RWPE1 (cell line): ENCODE measurements around the gene SLC22A12.
"Not testable (repeated sequence)": the region's sequence is repeated elsewhere in the genome, so short reads cannot be mapped to it uniquely, and the experiment has no call there.

ENCODE experiments used
- CTCF ChIA-PET: fragments of 350-600 bp; sonication (Branson Sonifier 250); formaldehyde crosslinking; extraction: SDS; loops from one replicate; lab custom pipeline; 2021; lab: Yijun Ruan, JAX
- POLR2A ChIA-PET: fragments of 400-600 bp; formaldehyde crosslinking; extraction: SDS; loops from one replicate; lab custom pipeline; 2020; ENCODE audit warnings: antibody characterized with exemption; ENCODE audit not compliant: low non-redundant PET; lab: Yijun Ruan, JAX
- DNase-seq: peaks from one replicate; pipeline ENCODE4 v3.0.0; 2012; ENCODE audit warnings: low spot score
- H3K27ac ChIP-seq: fragments of 450-650 bp; 2 replicates; pipeline ENCODE4 v1.5.1; 2017
- TF ChIP-seq, protein P1 (sequence below): fragments of 450-650 bp; conservative IDR thresholded peaks from 2 replicates; pipeline ENCODE4 v1.5.1; 2017; ENCODE audit warnings: low read depth, mild to moderate bottlenecking

Gene SLC22A12

DNA sequence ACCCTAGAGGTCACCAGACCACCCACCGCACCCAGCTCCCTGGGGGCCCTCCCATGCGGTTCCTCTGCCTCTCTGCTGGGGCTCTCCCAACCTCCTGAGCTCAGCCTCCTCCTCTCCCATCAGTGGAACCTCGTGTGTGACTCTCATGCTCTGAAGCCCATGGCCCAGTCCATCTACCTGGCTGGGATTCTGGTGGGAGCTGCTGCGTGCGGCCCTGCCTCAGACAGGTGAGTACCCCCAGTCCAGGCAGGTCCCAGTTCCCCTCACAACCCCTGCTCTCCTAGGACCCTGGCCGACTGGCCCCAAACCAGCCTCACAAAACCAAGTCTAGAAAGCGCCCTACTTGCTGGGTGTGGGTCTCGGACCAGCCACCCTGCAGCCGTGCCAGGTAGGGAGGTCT is 1.6 kb downstream of the SLC22A12 start:
- TF ChIP-seq, protein P1, sequence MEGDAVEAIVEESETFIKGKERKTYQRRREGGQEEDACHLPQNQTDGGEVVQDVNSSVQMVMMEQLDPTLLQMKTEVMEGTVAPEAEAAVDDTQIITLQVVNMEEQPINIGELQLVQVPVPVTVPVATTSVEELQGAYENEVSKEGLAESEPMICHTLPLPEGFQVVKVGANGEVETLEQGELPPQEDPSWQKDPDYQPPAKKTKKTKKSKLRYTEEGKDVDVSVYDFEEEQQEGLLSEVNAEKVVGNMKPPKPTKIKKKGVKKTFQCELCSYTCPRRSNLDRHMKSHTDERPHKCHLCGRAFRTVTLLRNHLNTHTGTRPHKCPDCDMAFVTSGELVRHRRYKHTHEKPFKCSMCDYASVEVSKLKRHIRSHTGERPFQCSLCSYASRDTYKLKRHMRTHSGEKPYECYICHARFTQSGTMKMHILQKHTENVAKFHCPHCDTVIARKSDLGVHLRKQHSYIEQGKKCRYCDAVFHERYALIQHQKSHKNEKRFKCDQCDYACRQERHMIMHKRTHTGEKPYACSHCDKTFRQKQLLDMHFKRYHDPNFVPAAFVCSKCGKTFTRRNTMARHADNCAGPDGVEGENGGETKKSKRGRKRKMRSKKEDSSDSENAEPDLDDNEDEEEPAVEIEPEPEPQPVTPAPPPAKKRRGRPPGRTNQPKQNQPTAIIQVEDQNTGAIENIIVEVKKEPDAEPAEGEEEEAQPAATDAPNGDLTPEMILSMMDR: no peak
- ChIA-PET CTCF (interaction anchor here (0.6 kb wide), 2 partner anchors 143 to 1174 kb away, joined by 3 read pairs; no protein-coding TSS in a partner anchor), POLR2A (no interaction called here)
- no peak for DNase-seq
- H3K27ac ChIP-seq: no peak overlapping the region

DNA sequence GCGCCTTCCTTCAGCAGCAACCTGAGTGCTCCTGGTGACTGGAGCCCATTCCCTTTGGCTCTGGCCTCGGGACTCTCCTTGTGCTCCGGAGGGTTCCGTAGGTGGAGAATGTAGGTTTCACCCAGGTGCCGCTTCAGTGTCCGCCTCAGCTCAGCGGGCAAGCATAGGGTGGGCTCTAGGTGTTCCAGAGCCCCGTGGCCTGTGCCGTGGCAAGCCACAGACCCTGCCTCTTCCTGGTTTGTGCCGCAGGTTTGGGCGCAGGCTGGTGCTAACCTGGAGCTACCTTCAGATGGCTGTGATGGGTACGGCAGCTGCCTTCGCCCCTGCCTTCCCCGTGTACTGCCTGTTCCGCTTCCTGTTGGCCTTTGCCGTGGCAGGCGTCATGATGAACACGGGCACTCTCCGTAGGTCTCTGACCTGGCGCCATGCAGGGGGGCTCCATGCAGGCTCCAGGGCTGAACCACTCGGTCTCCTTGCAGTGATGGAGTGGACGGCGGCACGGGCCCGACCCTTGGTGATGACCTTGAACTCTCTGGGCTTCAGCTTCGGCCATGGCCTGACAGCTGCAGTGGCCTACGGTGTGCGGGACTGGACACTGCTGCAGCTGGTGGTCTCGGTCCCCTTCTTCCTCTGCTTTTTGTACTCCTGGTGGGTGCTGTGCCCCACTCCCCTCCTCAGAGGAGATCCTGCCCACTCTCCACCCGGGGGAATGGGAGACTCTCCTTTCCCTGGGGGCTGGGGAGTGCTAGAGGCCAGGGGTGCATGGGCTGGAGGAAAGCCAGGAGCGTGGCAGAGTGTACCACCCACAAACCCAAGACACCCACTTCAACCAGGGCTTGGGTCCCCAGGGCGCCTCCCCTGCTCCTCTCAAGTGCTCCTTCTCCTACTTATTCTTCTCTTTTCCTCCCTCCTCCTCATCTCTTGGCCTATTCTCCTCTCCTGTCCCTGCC is 2.4 kb downstream of the SLC22A12 start:
- no peak overlapping the region for H3K27ac ChIP-seq
- TF ChIP-seq, protein P1: no peak
- no peak for DNase-seq
- ChIA-PET POLR2A (no interaction called here), CTCF (interaction anchor here (0.5 to 0.6 kb wide), 2 partner anchors 144 to 1174 kb away, joined by 3 to 4 read pairs; no protein-coding TSS in a partner anchor)

DNA sequence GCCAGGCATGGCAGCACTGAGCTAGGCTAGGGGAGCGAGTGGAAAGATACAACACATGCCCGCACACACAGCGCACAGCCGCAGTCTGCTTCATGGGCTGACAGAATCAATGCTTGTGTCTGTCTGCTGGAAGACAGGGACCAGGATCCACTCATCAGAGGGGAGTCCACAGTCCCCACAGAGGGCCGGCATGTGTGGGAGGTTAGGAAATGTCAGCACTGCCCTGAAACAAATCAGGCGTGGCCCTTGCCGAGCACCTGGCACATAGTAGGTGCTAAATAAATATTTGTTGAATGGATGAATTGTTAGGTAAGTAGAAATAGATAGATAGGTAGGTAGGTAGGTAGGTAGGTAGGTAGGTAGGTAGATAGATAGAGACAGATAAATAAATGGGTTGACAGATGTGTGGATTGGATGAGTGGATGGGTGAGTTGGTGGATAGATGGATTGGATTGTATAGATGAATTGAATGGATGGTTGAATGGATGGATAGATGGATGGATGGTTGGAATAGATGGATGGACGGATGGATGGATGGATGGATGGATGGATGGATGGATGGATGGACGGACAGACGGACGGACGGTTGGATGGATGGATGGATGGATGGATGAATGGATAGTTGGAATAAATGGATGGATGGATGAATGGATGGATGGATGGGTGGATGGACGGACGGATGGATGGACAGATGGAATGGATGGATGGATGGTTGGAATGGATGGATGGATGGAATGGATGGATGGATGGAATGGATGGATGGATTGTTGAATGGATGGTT is 3.3 kb downstream of the SLC22A12 start:
- CTCF ChIA-PET: no interaction called here

DNA sequence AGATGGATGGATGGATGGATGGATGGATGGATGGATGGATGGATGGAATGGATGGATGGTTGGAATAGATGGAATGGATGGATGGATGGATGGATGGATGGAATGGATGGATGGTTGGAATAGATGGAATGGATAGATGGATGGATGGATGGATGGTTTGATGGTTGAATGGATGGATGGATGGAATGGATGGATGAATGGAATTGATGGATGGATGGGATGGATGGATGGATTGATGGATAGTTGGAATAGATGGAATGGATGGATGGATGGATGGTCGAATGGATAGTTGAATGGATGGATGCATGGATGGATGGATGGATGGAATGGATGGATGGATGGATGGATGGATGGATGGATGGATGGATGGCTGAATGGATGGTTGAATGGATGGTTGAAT is 4.9 kb downstream of the SLC22A12 start:
- POLR2A ChIA-PET: not testable (repeated sequence)

More for the DNA sequence above, 3.3 kb downstream of the SLC22A12 start:
- no peak for DNase-seq
- no peak overlapping the region for H3K27ac ChIP-seq
- POLR2A ChIA-PET: no interaction called here
- TF ChIP-seq, protein P1: no peak

DNA sequence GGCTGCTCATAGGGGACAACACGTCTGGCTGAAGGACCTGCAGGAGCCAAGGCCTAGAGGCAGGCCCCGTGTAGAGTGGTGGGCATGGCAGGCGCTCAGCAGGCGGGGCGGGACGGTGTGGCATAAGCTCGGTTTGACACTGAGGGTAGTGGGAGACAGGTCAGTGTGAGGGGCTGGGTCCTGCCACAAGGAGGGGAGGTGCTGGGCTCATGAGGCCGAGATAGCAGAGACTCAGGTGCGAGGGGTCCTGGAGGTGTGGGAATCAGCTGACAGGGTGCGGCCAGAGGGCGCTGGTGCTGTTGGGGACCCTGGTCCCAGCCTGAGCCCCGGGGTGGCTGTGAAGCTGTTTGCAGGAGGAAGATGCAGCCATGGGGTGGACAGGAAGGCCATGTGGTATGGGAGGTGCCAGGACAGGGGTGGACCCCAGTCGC is 6.7 kb downstream of the SLC22A12 start:
- TF ChIP-seq, protein P1: no peak
- POLR2A ChIA-PET: no interaction called here
- CTCF ChIA-PET: interaction anchor here (0.6 kb wide), 1 partner anchor 558 kb away, joined by 3 read pairs; no protein-coding TSS in a partner anchor
- no peak for DNase-seq
- no peak overlapping the region for H3K27ac ChIP-seq

More for the DNA sequence above, 4.9 kb downstream of the SLC22A12 start:
- DNase-seq, CTCF ChIA-PET, H3K27ac ChIP-seq: not testable (repeated sequence)

DNA sequence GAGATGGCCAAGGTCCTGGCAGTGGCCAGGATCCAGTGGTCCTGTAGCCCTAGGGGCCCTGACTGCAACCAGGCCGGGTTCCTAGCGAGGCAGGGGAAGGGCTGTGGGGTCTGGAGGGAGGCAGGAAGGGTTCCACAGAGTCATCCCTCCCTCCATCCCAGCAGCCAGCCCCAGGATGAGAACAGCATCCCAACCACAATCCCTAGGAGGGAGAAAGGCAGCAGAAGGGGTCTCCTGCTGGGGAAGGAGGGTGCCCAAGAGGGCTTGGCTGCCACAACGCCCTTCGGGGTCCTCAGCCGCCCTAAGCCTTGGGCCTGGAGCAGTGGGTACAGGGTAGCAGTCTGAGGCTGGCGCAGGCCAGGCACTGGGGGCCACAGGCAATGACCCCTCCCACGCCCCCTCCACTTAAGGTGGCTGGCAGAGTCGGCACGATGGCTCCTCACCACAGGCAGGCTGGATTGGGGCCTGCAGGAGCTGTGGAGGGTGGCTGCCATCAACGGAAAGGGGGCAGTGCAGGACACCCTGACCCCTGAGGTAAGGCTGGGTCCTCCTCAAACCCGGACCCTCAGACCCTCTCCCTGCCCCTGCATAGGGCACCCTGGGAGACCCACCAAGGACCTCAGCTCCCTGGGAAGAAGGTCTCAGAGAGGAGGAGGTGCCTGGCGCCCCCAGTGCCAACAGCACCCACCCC is 7.2 kb downstream of the SLC22A12 start:
- CTCF ChIA-PET: no interaction called here
- TF ChIP-seq, protein P1: no peak
- POLR2A ChIA-PET: no interaction called here

More for the DNA sequence above, 7.2 kb downstream of the SLC22A12 start:
- no peak overlapping the region for H3K27ac ChIP-seq
- DNase-seq: no peak
